MCF 10A (cell line): ENCODE results near the gene ACAD11. TPM values are rescaled to one million over a fixed set of nuclear protein-coding genes. Genes with fewer than 3 reads are reported as not detected.
A peak's percentile ranks its signal among the peaks of the same experiment; 100 is the strongest.

Experiments
- BruUV-seq: library from RNA; stranded (reverse); fragments of 400-500 nt; replicated peaks from 2 replicates; lab custom pipeline; 2021; lab: Mats Ljungman, UMichigan
- CTCF ChIA-PET: fragments of 300-600 bp; sonication (Branson Sonifier 250); formaldehyde crosslinking; extraction: SDS; loops from one replicate; lab custom pipeline; 2021; ENCODE audit warnings: antibody characterized with exemption, inconsistent platforms; lab: Yijun Ruan, JAX
- POLR2A ChIA-PET: fragments of 300-600, 350-650 bp; sonication (Branson Sonifier 250); formaldehyde crosslinking; extraction: SDS; loops from one replicate; lab custom pipeline; 2020; ENCODE audit warnings: antibody characterized with exemption, inconsistent platforms; lab: Yijun Ruan, JAX
- DNase-seq: peaks from one replicate; pipeline ENCODE4 v3.0.0-alpha.2; 2018; ENCODE audit not compliant: unreplicated experiment
- H3K27ac Mint-ChIP-seq: one replicate; pipeline ENCODE4 v1.8.0; 2022; ENCODE audit warnings: mild to moderate bottlenecking, low read depth, mixed read lengths; ENCODE audit not compliant: unreplicated experiment
- H3K27me3 Mint-ChIP-seq: one replicate; pipeline ENCODE4 v1.8.0; 2022; ENCODE audit warnings: mixed read lengths; ENCODE audit not compliant: insufficient read depth, unreplicated experiment
- H3K36me3 Mint-ChIP-seq: one replicate; pipeline ENCODE4 v1.8.0; 2022; ENCODE audit warnings: mild to moderate bottlenecking, moderate library complexity, mixed read lengths; ENCODE audit not compliant: insufficient read depth, unreplicated experiment
- H3K4me1 Mint-ChIP-seq: one replicate; pipeline ENCODE4 v1.8.0; 2022; ENCODE audit warnings: mixed read lengths; ENCODE audit not compliant: insufficient read depth, unreplicated experiment
- H3K4me3 Mint-ChIP-seq: one replicate; pipeline ENCODE4 v1.8.0; 2022; ENCODE audit warnings: mild to moderate bottlenecking, moderate library complexity, mixed read lengths; ENCODE audit not compliant: unreplicated experiment
- H3K9me3 Mint-ChIP-seq: one replicate; pipeline ENCODE4 v1.8.0; 2022; ENCODE audit warnings: mixed read lengths; ENCODE audit not compliant: unreplicated experiment
- CTCF ChIP-seq: fragments of 200-600 bp; IDR thresholded peaks from one replicate; pipeline ENCODE4 v1.8.0; 2022; ENCODE audit warnings: antibody characterized with exemption, mild to moderate bottlenecking; ENCODE audit not compliant: unreplicated experiment
- intact Hi-C: fragments of 100-400 bp; cut with micrococcal nuclease; formaldehyde crosslinking; loops from 2 replicates; pipeline ENCODE4 v1.14.1; 2022
- total RNA-seq: library from RNA; stranded (reverse); gene quantifications from 2 replicates; pipeline ENCODE4 v1.2.3, GENCODE V29; 2022

Gene ACAD11
- total RNA-seq, 1 experiment from 2014 or later, result 30.9 TPM

DNA sequence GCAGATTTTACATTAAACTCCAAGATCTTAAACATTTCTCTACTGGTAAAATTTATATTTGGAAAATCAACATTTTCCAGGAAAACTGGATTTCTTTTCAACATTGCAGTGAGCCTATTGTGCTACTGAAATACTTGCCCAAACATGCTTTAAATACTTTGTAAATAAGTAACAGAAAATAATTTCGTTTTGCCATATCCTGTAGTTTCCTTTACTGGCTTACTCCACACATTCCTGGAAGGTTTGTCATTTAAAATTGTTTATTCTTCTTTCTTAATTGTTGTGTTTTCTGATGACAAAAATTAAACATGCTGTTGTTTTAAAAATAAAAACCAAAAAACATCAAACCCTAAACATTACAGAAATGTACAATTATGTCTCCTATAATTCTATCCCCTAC lies 22.0 kb downstream of the ACAD11 start:
- Mint-ChIP-seq H3K27ac (peak overlapping the region; percentile 68), H3K4me1 (peaks cover 19% of the 10 kb centered on the region), H3K27me3 (no peaks in the 10 kb centered on the region), H3K4me3 (no peak overlapping the region), H3K36me3 (peaks cover 20% of the 10 kb centered on the region), H3K9me3 (no peaks in the 10 kb centered on the region)
- TF ChIP-seq CTCF, result no peak
- intact Hi-C loops, result no loop called here
- BruUV-seq, result no TSS peak
- CTCF ChIA-PET, result interaction anchor here (6.8 kb wide), 1 partner anchor 100 kb away, joined by 284 read pairs; no protein-coding TSS in a partner anchor
- POLR2A ChIA-PET, result interaction anchor here (0.6 to 1.5 kb wide), 5 partner anchors 21 to 102 kb away, joined by 3 to 4 read pairs (median 3); no protein-coding TSS in a partner anchor
- peak; percentile 3 for DNase-seq

- no TSS peak for BruUV-seq
- POLR2A ChIA-PET, result interaction anchor here (1.0 to 1.7 kb wide), 3 partner anchors 8 to 26 kb away, joined by 3 to 6 read pairs (median 4); partner anchors contain the start of gene ACAD11
These were observed 24.6 kb downstream of the ACAD11 start for GRCh38 chr3:132635052-132635451.

GRCh38 chr3:132630612-132631011 lies 29.0 kb downstream of the ACAD11 start:
- H3K36me3 Mint-ChIP-seq, result peaks cover 25% of the 10 kb centered on the region
- POLR2A ChIA-PET, result no interaction called here
- no peaks in the 10 kb centered on the region for H3K9me3 Mint-ChIP-seq
- H3K4me1 Mint-ChIP-seq, result peaks cover 8% of the 10 kb centered on the region
- H3K27ac Mint-ChIP-seq, result no peak overlapping the region
- TF ChIP-seq CTCF, result no peak
- no peaks in the 10 kb centered on the region for H3K27me3 Mint-ChIP-seq
- DNase-seq, result no peak
- no peak overlapping the region for H3K4me3 Mint-ChIP-seq
- BruUV-seq, result no TSS peak
- intact Hi-C loops, result no loop called here
- CTCF ChIA-PET, result interaction anchor here (1.4 kb wide), 1 partner anchor 12 kb away, joined by 5 read pairs; no protein-coding TSS in a partner anchor

More at GRCh38 chr3:132635052-132635451, 24.6 kb downstream of the ACAD11 start:
- H3K36me3 Mint-ChIP-seq, result peaks cover 14% of the 10 kb centered on the region
- no peaks in the 10 kb centered on the region for H3K27me3 Mint-ChIP-seq
- no peak overlapping the region for H3K27ac Mint-ChIP-seq
- TF ChIP-seq CTCF, result no peak
- no peak for DNase-seq
- H3K4me3 Mint-ChIP-seq, result no peak overlapping the region
- no peaks in the 10 kb centered on the region for H3K9me3 Mint-ChIP-seq
- CTCF ChIA-PET, result interaction anchor here (1.5 to 2.2 kb wide), 2 partner anchors 91 to 99 kb away, joined by 3 to 13 read pairs; no protein-coding TSS in a partner anchor
- intact Hi-C loops, result no loop called here
- H3K4me1 Mint-ChIP-seq, result peaks cover 16% of the 10 kb centered on the region

- peak; percentile 42 for DNase-seq
- BruUV-seq, result no TSS peak
- CTCF ChIA-PET, result no interaction called here
- no peak overlapping the region for H3K4me3 Mint-ChIP-seq
- peak overlapping the region; percentile 46 for H3K27ac Mint-ChIP-seq
- H3K9me3 Mint-ChIP-seq, result no peaks in the 10 kb centered on the region
- H3K27me3 Mint-ChIP-seq, result no peaks in the 10 kb centered on the region
- H3K36me3 Mint-ChIP-seq, result peaks cover 26% of the 10 kb centered on the region
- intact Hi-C loops, result no loop called here
- POLR2A ChIA-PET, result no interaction called here
- no peak for TF ChIP-seq CTCF
- H3K4me1 Mint-ChIP-seq, result peaks cover 8% of the 10 kb centered on the region
These were observed 29.7 kb downstream of the ACAD11 start for GRCh38 chr3:132629928-132630327.
